Measurements from ENCODE around the gene GRIK3.

Gene GRIK3

GRCh38 chr1:36950604-36951291 is 83.6 kb downstream of the GRIK3 start:
- in situ Hi-C loops (cut with MboI; ENCODE audit: low pct_unique_long_range_greater_than_20kb, low sequenced_read_pairs, unreplicated experiment) = no loop called here
- no peak for TF ChIP-seq CTCF (IDR thresholded peaks at IDR 0.05; ENCODE audit: extremely low read depth, insufficient read depth, missing control alignments)
- no peak for DNase-seq (ENCODE audit: low spot score)

GRCh38 chr1:36948606-36949005 is 85.7 kb downstream of the GRIK3 start:
- TF ChIP-seq CTCF (IDR thresholded peaks at IDR 0.05; ENCODE audit: extremely low read depth, insufficient read depth, missing control alignments) = no peak
- in situ Hi-C loops (cut with MboI; ENCODE audit: low pct_unique_long_range_greater_than_20kb, low sequenced_read_pairs, unreplicated experiment) = no loop called here
- DNase-seq (ENCODE audit: low spot score) = no peak

- no peak for DNase-seq (ENCODE audit: low spot score)
- in situ Hi-C loops (cut with MboI; ENCODE audit: low pct_unique_long_range_greater_than_20kb, low sequenced_read_pairs, unreplicated experiment) = no loop called here
- no peak for TF ChIP-seq CTCF (IDR thresholded peaks at IDR 0.05; ENCODE audit: extremely low read depth, insufficient read depth, missing control alignments)
Observed at GRCh38 chr1:36948147-36948546, 86.2 kb downstream of the GRIK3 start.

- in situ Hi-C loops (cut with MboI; ENCODE audit: low pct_unique_long_range_greater_than_20kb, low sequenced_read_pairs, unreplicated experiment) = no loop called here
- no peak for DNase-seq (ENCODE audit: low spot score)
Observed at GRCh38 chr1:36947384-36947783, 86.9 kb downstream of the GRIK3 start.

GRCh38 chr1:36944883-36945282 is 89.4 kb downstream of the GRIK3 start:
- no peak for TF ChIP-seq CTCF (IDR thresholded peaks at IDR 0.05; ENCODE audit: extremely low read depth, insufficient read depth, missing control alignments)
- in situ Hi-C loops (cut with MboI; ENCODE audit: low pct_unique_long_range_greater_than_20kb, low sequenced_read_pairs, unreplicated experiment) = no loop called here
- no peak for DNase-seq (ENCODE audit: low spot score)

More at GRCh38 chr1:36947384-36947783, 86.9 kb downstream of the GRIK3 start:
- no peak for TF ChIP-seq CTCF (IDR thresholded peaks at IDR 0.05; ENCODE audit: extremely low read depth, insufficient read depth, missing control alignments)

GRCh38 chr1:36942148-36942547 is 92.2 kb downstream of the GRIK3 start:
- in situ Hi-C loops (cut with MboI; ENCODE audit: low pct_unique_long_range_greater_than_20kb, low sequenced_read_pairs, unreplicated experiment) = no loop called here
- no peak for DNase-seq (ENCODE audit: low spot score)
- no peak for TF ChIP-seq CTCF (IDR thresholded peaks at IDR 0.05; ENCODE audit: extremely low read depth, insufficient read depth, missing control alignments)
